ENCODE measurements around the gene MEIS3. TPM values are rescaled to one million over a fixed set of nuclear protein-coding genes. Genes with fewer than 3 reads are reported as not detected.

Gene MEIS3
- total and polyA plus RNA-seq, 10 of the 15 experiments (the other 5 are each of a cell fraction or from before 2014, with no cell fraction given), result 0.05 to 0.23 TPM; not detected in 8

DNA sequence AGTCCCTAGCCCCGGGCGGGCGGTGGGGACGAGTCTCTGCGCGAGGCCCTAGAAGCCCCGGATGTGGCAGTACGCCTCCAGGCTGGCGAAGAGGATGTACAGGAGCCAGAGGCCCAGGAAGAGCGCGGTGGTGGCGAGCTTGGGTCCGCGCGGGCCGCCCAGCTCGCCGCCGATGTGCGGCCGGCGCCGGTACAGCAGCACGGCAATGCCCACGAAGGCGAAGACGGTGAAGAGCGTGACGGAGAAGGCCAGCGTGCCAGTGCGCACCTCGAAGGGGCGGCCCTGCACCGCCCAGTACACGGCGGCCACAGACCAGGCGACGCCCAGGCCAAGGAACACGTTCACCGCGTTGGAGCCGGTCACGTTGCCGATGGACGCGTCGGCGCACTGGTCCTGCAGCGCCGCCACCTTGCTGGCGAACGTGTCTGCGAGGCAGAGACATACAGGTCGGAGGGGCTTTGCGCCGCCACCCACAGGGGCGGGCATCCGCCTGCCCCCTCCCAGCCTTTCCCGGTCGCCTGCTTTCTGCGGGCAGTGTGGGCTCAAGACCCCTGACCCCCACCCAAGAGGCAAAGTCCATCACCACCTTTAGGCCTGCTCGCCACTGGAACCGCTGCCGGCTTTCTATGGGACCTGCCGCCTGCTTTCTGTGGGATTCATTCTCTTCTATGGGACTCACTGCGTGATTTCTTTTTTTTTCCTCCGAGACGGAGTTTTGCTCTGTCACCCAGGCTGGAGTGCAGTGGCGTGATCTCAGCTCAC, 10.9 kb upstream of the MEIS3 start (continued):
- no peak for TF ChIP-seq RCOR1 (conservative IDR thresholded peaks at IDR 0.05; ENCODE audit: low read depth, low read length)
- TF ChIP-seq RBBP5 (conservative IDR thresholded peaks at IDR 0.05), result no peak
- no peak for TF ChIP-seq YBX1 (IDR thresholded peaks at IDR 0.05)

DNA sequence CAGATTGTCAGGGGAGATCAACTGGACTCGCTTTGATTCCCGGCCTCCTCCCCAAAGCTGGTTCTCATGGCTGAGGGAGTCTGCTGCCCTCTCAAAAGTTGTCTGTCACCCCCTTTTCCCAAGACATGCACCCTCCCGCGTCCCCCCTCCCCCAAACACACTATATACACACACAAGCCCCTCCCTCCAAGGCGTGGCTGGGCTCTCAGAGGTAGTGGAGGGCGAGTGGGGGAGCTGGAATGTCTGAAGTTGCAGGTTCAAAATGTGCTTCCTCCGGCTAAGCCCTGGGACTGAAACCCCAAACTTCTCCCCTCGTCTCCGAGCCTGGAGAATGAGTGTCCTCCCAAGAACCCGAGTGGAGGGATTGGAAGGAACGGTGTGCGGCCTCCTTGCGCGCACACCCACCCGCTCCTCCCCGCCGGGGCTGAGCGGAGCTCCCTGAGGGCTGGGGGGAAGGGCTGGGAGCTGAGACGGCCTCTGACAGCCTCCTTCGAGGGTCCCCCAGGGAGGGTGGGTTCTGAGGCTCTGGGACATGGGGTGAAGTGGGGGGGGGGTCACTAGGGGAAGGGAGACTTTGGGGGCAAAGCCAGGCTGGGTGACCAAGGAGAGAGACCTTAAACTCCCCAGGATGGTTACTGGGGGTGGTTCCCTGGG, 9.9 kb upstream of the MEIS3 start:
- POLR2A ChIA-PET, result interaction anchor here (1.2 kb wide), 1 partner anchor 136 kb away, joined by 3 read pairs; no protein-coding TSS in a partner anchor
- 23% methylated on average over 17 of the region's 20 CpGs for WGBS (ENCODE audit: insufficient coverage, insufficient replicate concordance, low lambda C conversion rate, missing lambda C conversion rate)
- Histone ChIP-seq H3K4me2 (ENCODE audit: control insufficient read depth, insufficient read depth) (no peak overlapping the region), H3K27me3 (replicated peaks in 1 of 2; ENCODE audit: control insufficient read depth in 2 of 2, insufficient read depth in 2 of 2, low read length in 1 of 2) (peaks cover 2 to 13% of the 10 kb centered on the region in 2 experiments; a peak in 3 of 4 replicates), H3K79me2 (ENCODE audit: control insufficient read depth, insufficient read depth, low read length) (no peaks in the 10 kb centered on the region), H3K36me3 (ENCODE audit: control insufficient read depth in 2 of 2, insufficient read depth in 2 of 2, low read length in 1 of 2) (no peaks in the 10 kb centered on the region), H2AFZ (ENCODE audit: control insufficient read depth, low read depth, low read length) (no peak overlapping the region), H3K4me3 (no peak overlapping the region), H3K4me1 (ENCODE audit: control insufficient read depth, insufficient read depth, low read length) (peaks cover 9% of the 10 kb centered on the region), H3K9ac (ENCODE audit: control insufficient read depth, insufficient read depth, low read length) (no peak overlapping the region), H3K9me3 (replicated peaks; ENCODE audit: control insufficient read depth, insufficient read depth, low read length) (no peaks in the 10 kb centered on the region), H4K20me1 (ENCODE audit: control insufficient read depth, insufficient read depth) (no peaks in the 10 kb centered on the region), H3K27ac (ENCODE audit: control insufficient read depth, insufficient read depth) (no peak overlapping the region)
- ATAC-seq (no peak), FAIRE-seq (no peak), DNase-seq (ENCODE audit: low read depth, low spot score) (no peak)
- RAD21 ChIA-PET (ENCODE audit: unreplicated experiment), result interaction anchor here (1.0 to 2.4 kb wide), 2 partner anchors 132 to 295 kb away, joined by 4 to 19 read pairs; no protein-coding TSS in a partner anchor
- SMC1A ChIA-PET (ENCODE audit: uncharacterized antibody, unreplicated experiment), result interaction anchor here (0.8 to 1.9 kb wide), 7 partner anchors 7 to 269 kb away, joined by 3 to 12 read pairs (median 4); no protein-coding TSS in a partner anchor
- no TSS peak for BruUV-seq (replicated peaks)
- intact Hi-C loops (cut with micrococcal nuclease; ENCODE audit: unreplicated experiment), result no loop called here
- CTCF ChIA-PET, result interaction anchor here (0.5 to 2.2 kb wide), 12 partner anchors 7 to 293 kb away, joined by 3 to 28 read pairs (median 8); partner anchors contain the start of gene KPTN
- in situ Hi-C loops (cut with MboI), result loop anchor here (5.0 kb wide), 1 partner anchor 132 kb away; no protein-coding TSS in a partner anchor
- TF ChIP-seq RFX5 (IDR thresholded peaks at IDR 0.05; ENCODE audit: low read depth, low read length) (no peak), NR2F1 (conservative IDR thresholded peaks at IDR 0.05) (no peak), SP1 (IDR thresholded peaks at IDR 0.05; ENCODE audit: low read depth, low read length) (no peak), KDM1A (IDR thresholded peaks at IDR 0.05; ENCODE audit: borderline replicate concordance) (no peak), FOXM1 (IDR thresholded peaks at IDR 0.05; ENCODE audit: low read depth, low read length) (no peak), ZNF217 (IDR thresholded peaks at IDR 0.05) (no peak), CBX5 (IDR thresholded peaks at IDR 0.05; ENCODE audit: low read depth) (no peak), RCOR1 (conservative IDR thresholded peaks at IDR 0.05; ENCODE audit: low read depth, low read length) (no peak), TCF3 (IDR thresholded peaks at IDR 0.05; ENCODE audit: borderline replicate concordance, insufficient read depth, low read depth, low read length) (no peak), GABPA (IDR thresholded peaks at IDR 0.05; ENCODE audit: low read depth) (no peak), ZNF274 (IDR thresholded peaks at IDR 0.05; ENCODE audit: insufficient read depth, insufficient read length) (no peak), POU2F2 (IDR thresholded peaks at IDR 0.05; ENCODE audit: borderline replicate concordance, low read depth, low read length) (no peak), BCLAF1 (IDR thresholded peaks at IDR 0.05) (no peak), SUPT20H (IDR thresholded peaks at IDR 0.05; ENCODE audit: borderline replicate concordance, control insufficient read depth, low read depth, low read length) (no peak), MXI1 (IDR thresholded peaks at IDR 0.05; ENCODE audit: low read depth, low read length) (no peak), SMC3 (IDR thresholded peaks at IDR 0.05; ENCODE audit: borderline replicate concordance, low read length) (no peak), STAT3 (IDR thresholded peaks at IDR 0.05; ENCODE audit: low read depth, low read length) (no peak), CEBPB (IDR thresholded peaks at IDR 0.05; ENCODE audit: borderline replicate concordance in 1 of 2, low read depth in 2 of 2, low read length in 2 of 2) (no peak)
